GM23248 (cell line): Measurements from ENCODE around the gene FRYL. TPM values are rescaled to one million over a fixed set of nuclear protein-coding genes. Genes with fewer than 3 reads are reported as not detected.
"Not testable (repeated sequence)": the region's sequence is repeated elsewhere in the genome, so short reads cannot be mapped to it uniquely, and the experiment has no call there.

Source experiments
- DNase-seq: peaks from one replicate; pipeline ENCODE4 v3.0.0-alpha.2; 2015
- H2AFZ ChIP-seq: fragments of 200-600 bp; sonication (generic); 2 replicates; pipeline ENCODE4 v1.6.1; 2016; ENCODE audit warnings: antibody characterized with exemption
- H3F3A ChIP-seq: fragments of 200-600 bp; sonication (generic); 2 replicates; pipeline ENCODE4 v1.6.1; 2016; ENCODE audit warnings: mild to moderate bottlenecking, antibody characterized with exemption, mixed run types; ENCODE audit not compliant: insufficient read depth
- H3K27ac ChIP-seq: fragments of 200-600 bp; sonication (generic); 2 replicates; pipeline ENCODE4 v1.5.1; 2016; ENCODE audit warnings: mild to moderate bottlenecking
- H3K27me3 ChIP-seq: fragments of 200-600 bp; sonication (generic); replicated peaks from 2 replicates; pipeline ENCODE4 v1.6.1; 2016; ENCODE audit warnings: mild to moderate bottlenecking; ENCODE audit not compliant: insufficient read depth
- H3K36me3 ChIP-seq: fragments of 200-600 bp; sonication (generic); 2 replicates; pipeline ENCODE4 v1.6.1; 2016; ENCODE audit warnings: low read depth, mild to moderate bottlenecking
- H3K4me1 ChIP-seq: fragments of 200-600 bp; sonication (generic); 2 replicates; pipeline ENCODE4 v1.6.1; 2016; ENCODE audit warnings: mild to moderate bottlenecking; ENCODE audit not compliant: insufficient read depth
- H3K4me2 ChIP-seq: fragments of 200-600 bp; sonication (generic); one replicate; pipeline ENCODE4 v1.6.1; 2016; ENCODE audit warnings: mild to moderate bottlenecking; ENCODE audit not compliant: unreplicated experiment
- H3K4me3 ChIP-seq: fragments of 200-600 bp; sonication (generic); 2 replicates; pipeline ENCODE4 v1.5.1; 2016; ENCODE audit warnings: mild to moderate bottlenecking
- H3K79me2 ChIP-seq: fragments of 200-600 bp; sonication (generic); 2 replicates; pipeline ENCODE4 v1.6.1; 2016; ENCODE audit warnings: mild to moderate bottlenecking; ENCODE audit not compliant: insufficient read depth
- H3K9ac ChIP-seq: fragments of 200-600 bp; sonication (generic); 2 replicates; pipeline ENCODE4 v1.6.1; 2016; ENCODE audit warnings: mild to moderate bottlenecking
- H3K9me2 ChIP-seq: fragments of 200-600 bp; sonication (generic); 2 replicates; pipeline ENCODE4 v1.6.1; 2016; ENCODE audit warnings: mixed run types, mild to moderate bottlenecking, moderate library complexity; ENCODE audit not compliant: insufficient read depth
- H3K9me3 ChIP-seq: fragments of 200-600 bp; sonication (generic); one replicate; pipeline ENCODE4 v1.6.1; 2017; ENCODE audit warnings: low read depth
- H4K20me1 ChIP-seq: fragments of 200-600 bp; sonication (generic); 2 replicates; pipeline ENCODE4 v1.6.0; 2016; ENCODE audit not compliant: insufficient read depth
- EZH2 ChIP-seq: fragments of 200-600 bp; sonication (generic); IDR thresholded peaks from 2 replicates; pipeline ENCODE4 v1.6.1; 2018; ENCODE audit warnings: antibody characterized with exemption, mild to moderate bottlenecking; ENCODE audit not compliant: insufficient read depth, poor library complexity, severe bottlenecking
- EZH2phosphoT487 ChIP-seq: fragments of 200-600 bp; sonication (generic); IDR thresholded peaks from 2 replicates; pipeline ENCODE4 v1.6.1; 2018; ENCODE audit warnings: antibody characterized with exemption, moderate library complexity, mild to moderate bottlenecking, low read depth; ENCODE audit not compliant: insufficient read depth
- WGBS, 2 experiments: methylation state at CpG; one replicate each; pipeline ENCODE4 v1.1.6; 2015 to 2017; ENCODE audit warnings: low lambda C conversion rate in 2 of 2, low coverage in 1 of 2; ENCODE audit errors: missing lambda C conversion rate in 2 of 2; 5-methylcytosine and 5-hydroxymethylcytosine counted together
- in situ Hi-C: fragments of 300-500 bp; cut with MboI; formaldehyde crosslinking; loops from 2 replicates; pipeline ENCODE4 v1.15.0; 2020
- polyA plus RNA-seq: library from polyadenylated mRNA; unstranded; fragments of >200 nt; fragmentation: Nextera tagmentation; extraction: Ambion mirVana; gene quantifications from 2 replicates; pipeline ENCODE4 v1.2.1, GENCODE V29; 2016
- total RNA-seq: library from RNA; depleted of rRNA; stranded (reverse); fragments of >200 nt; shearing (Covaris generic); gene quantifications from 2 replicates; pipeline ENCODE4 v1.2.3, GENCODE V29; 2014

FRYL gene
- total and polyA plus RNA-seq, 2 experiments from 2014 or later = 16.6 to 28.4 TPM

GRCh38 chr4:48739560-48740019 is 40.5 kb downstream of the FRYL start:
- 98 to 99% methylated on average over 3 of the region's 3 CpGs for WGBS, 2 experiments
- Histone ChIP-seq H3F3A (peaks cover 5% of the 10 kb centered on the region; the same call in 1 of the 2 replicates), H3K9me2 (no peaks in the 10 kb centered on the region), H3K9me3 (no peaks in the 10 kb centered on the region), H3K9ac (no peak overlapping the region), H3K4me2 (no peak overlapping the region), H3K27ac (no peak overlapping the region), H3K4me3 (no peak overlapping the region), H3K79me2 (peaks cover 89% of the 10 kb centered on the region), H2AFZ (no peak overlapping the region), H3K36me3 (no peaks in the 10 kb centered on the region), H3K4me1 (no peaks in the 10 kb centered on the region), H4K20me1 (peaks cover 12% of the 10 kb centered on the region), H3K27me3 (no peaks in the 10 kb centered on the region)
- in situ Hi-C loops = no loop called here
- no peak for TF ChIP-seq EZH2
- TF ChIP-seq EZH2phosphoT487 = no peak
- no peak for DNase-seq

GRCh38 chr4:48738856-48739255 is 41.2 kb downstream of the FRYL start:
- H3K27ac ChIP-seq = no peak overlapping the region
- H3K27me3 ChIP-seq = no peaks in the 10 kb centered on the region
- in situ Hi-C loops = no loop called here
- H3K9me3 ChIP-seq = no peaks in the 10 kb centered on the region
- peaks cover 89% of the 10 kb centered on the region for H3K79me2 ChIP-seq
- H2AFZ ChIP-seq = no peak overlapping the region
- H3K4me2 ChIP-seq = no peak overlapping the region
- no peaks in the 10 kb centered on the region for H3K9me2 ChIP-seq
- peaks cover 12% of the 10 kb centered on the region for H4K20me1 ChIP-seq
- no peak overlapping the region for H3K9ac ChIP-seq
- 98 to 100% methylated on average over 3 of the region's 3 CpGs for WGBS, 2 experiments
- no peaks in the 10 kb centered on the region for H3K4me1 ChIP-seq
- no peaks in the 10 kb centered on the region for H3K36me3 ChIP-seq
- H3F3A ChIP-seq = peaks cover 8% of the 10 kb centered on the region; the same call in 1 of the 2 replicates
- DNase-seq = no peak
- H3K4me3 ChIP-seq = no peak overlapping the region
- TF ChIP-seq EZH2 (no peak), EZH2phosphoT487 (no peak)

- WGBS, 2 experiments = 79 to 80% methylated on average over 15 of the region's 15 CpGs
- H4K20me1 ChIP-seq, DNase-seq, H3K27ac ChIP-seq, H2AFZ ChIP-seq, H3K36me3 ChIP-seq, H3K9me3 ChIP-seq, H3K27me3 ChIP-seq, in situ Hi-C loops, H3K9ac ChIP-seq, H3K9me2 ChIP-seq, H3K4me2 ChIP-seq, H3K4me3 ChIP-seq, H3F3A ChIP-seq: not testable (repeated sequence)
- Histone ChIP-seq H3K79me2 (peaks cover 100% of the 10 kb centered on the region), H3K4me1 (peaks cover 14% of the 10 kb centered on the region)
Measured at GRCh38 chr4:48728906-48729496, 51.1 kb downstream of the FRYL start.

- H3K27ac ChIP-seq = no peak overlapping the region
- peaks cover 100% of the 10 kb centered on the region for H3K79me2 ChIP-seq
- H3K9me3 ChIP-seq = no peaks in the 10 kb centered on the region
- DNase-seq = no peak
- in situ Hi-C loops = no loop called here
- 98 to 99% methylated on average over 2 of the region's 2 CpGs for WGBS, 2 experiments
- H4K20me1 ChIP-seq = peaks cover 5% of the 10 kb centered on the region; the same call in 1 of the 2 replicates
- H3K27me3 ChIP-seq = no peaks in the 10 kb centered on the region
- peaks cover 15% of the 10 kb centered on the region for H3K4me1 ChIP-seq
- no peak overlapping the region for H3K4me2 ChIP-seq
- no peaks in the 10 kb centered on the region for H3F3A ChIP-seq
- H3K9ac ChIP-seq = no peak overlapping the region
- no peaks in the 10 kb centered on the region for H3K36me3 ChIP-seq
- no peaks in the 10 kb centered on the region for H3K9me2 ChIP-seq
- H3K4me3 ChIP-seq = no peak overlapping the region
- TF ChIP-seq EZH2 (no peak), EZH2phosphoT487 (no peak)
- H2AFZ ChIP-seq = no peak overlapping the region
Measured at GRCh38 chr4:48727666-48728459, 52.2 kb downstream of the FRYL start.
